GM23338 (cell line): ENCODE measurements around the gene SRGAP1.

ENCODE experiments used
- CREB1 ChIP-seq: fragments of 250-450 bp; sonication (Bioruptor Pico); IDR thresholded peaks from 2 replicates; pipeline ENCODE4 v1.5.0; 2020; ENCODE audit warnings: low read depth, mild to moderate bottlenecking, moderate library complexity
- CTCF ChIP-seq, 2 experiments: fragments of 200-600 bp in 1 of 2; sonication (generic) in 1 of 2; conservative IDR thresholded peaks; 2 replicates each; pipeline versions ENCODE4 v1.5.1 to v1.6.1; 2016 to 2017; ENCODE audit warnings: antibody characterized with exemption in 2 of 2, low read depth in 2 of 2, mild to moderate bottlenecking in 2 of 2, moderate library complexity in 1 of 2
- EZH2 ChIP-seq: fragments of 200-600 bp; sonication (generic); IDR thresholded peaks from one replicate; pipeline ENCODE4 v1.8.0; 2017; ENCODE audit warnings: antibody characterized with exemption, mild to moderate bottlenecking, low read depth; ENCODE audit not compliant: unreplicated experiment
- EZH2phosphoT487 ChIP-seq: fragments of 200-600 bp; sonication (generic); IDR thresholded peaks from one replicate; pipeline ENCODE4 v1.8.1; 2018; ENCODE audit warnings: antibody characterized with exemption; ENCODE audit not compliant: unreplicated experiment
- JUNB ChIP-seq: IDR thresholded peaks from one replicate; pipeline ENCODE4 v1.6.1; 2016; ENCODE audit warnings: antibody characterized with exemption; ENCODE audit not compliant: unreplicated experiment
- NANOG ChIP-seq: IDR thresholded peaks from 2 replicates; pipeline ENCODE4 v1.6.1; 2016; ENCODE audit warnings: antibody characterized with exemption, borderline replicate concordance
- POLR2AphosphoS5 ChIP-seq: IDR thresholded peaks from 2 replicates; pipeline ENCODE4 v1.6.1; 2016; ENCODE audit warnings: antibody characterized with exemption, low read depth
- REST ChIP-seq: IDR thresholded peaks from one replicate; pipeline ENCODE4 v1.6.1; 2018; ENCODE audit warnings: antibody characterized with exemption; ENCODE audit not compliant: unreplicated experiment
- STAT1 ChIP-seq: IDR thresholded peaks from one replicate; pipeline ENCODE4 v1.6.1; 2016; ENCODE audit warnings: antibody characterized with exemption; ENCODE audit not compliant: unreplicated experiment
- ZNF114 ChIP-seq: fragments of 250-450 bp; sonication (Bioruptor Pico); IDR thresholded peaks from 2 replicates; pipeline ENCODE4 v1.5.0; 2020; ENCODE audit warnings: mild to moderate bottlenecking, moderate library complexity

- TF ChIP-seq EZH2phosphoT487 (no peak), CTCF (conservative IDR thresholded peaks at IDR 0.05; ENCODE audit: low read depth in 2 of 2) (no peak), REST (no peak), EZH2 (no peak), CREB1 (CRISPR knock-in tag) (no peak), NANOG (no peak), STAT1 (no peak), JUNB (no peak), POLR2AphosphoS5 (no peak), ZNF114 (CRISPR knock-in tag) (no peak)
Measured at GRCh38 chr12:64190140-64190539, 345.6 kb downstream of the SRGAP1 start.
